K562 (cell line): ENCODE measurements around the gene KRT222. TPM values are rescaled to one million over a fixed set of nuclear protein-coding genes. Genes with fewer than 3 reads are reported as not detected.

Source experiments
- ATAC-seq: fragments of 200-7000 bp; cut with Tn5 transposase; 3 replicates; pipeline ENCODE4 v1.9.1; 2020; ENCODE audit warnings: moderate library complexity
- BruUV-seq: library from RNA; stranded (reverse); fragments of 400-500 nt; replicated peaks from 2 replicates; lab custom pipeline; 2021; lab: Mats Ljungman, UMichigan
- CTCF ChIA-PET: fragments of 300-600 bp; formaldehyde crosslinking; extraction: SDS; loops from one replicate; lab custom pipeline; 2021; ENCODE audit warnings: low intra/inter-chr PET ratio; lab: Yijun Ruan, JAX
- POLR2A ChIA-PET: fragments of 300-600, 350-650 bp; sonication (Branson Sonifier 250); formaldehyde crosslinking; extraction: SDS; loops from one replicate; lab custom pipeline; 2021; ENCODE audit warnings: antibody characterized with exemption, inconsistent platforms; lab: Yijun Ruan, JAX
- DNase-seq, 4 experiments: peaks; one replicate each; pipeline versions ENCODE4 v3.0.0 to v3.0.0-alpha.2; 2011 to 2018; ENCODE audit warnings: low spot score in 3 of 4, mixed read lengths in 3 of 4; ENCODE audit errors: extremely low read depth in 1 of 4
- FAIRE-seq: peaks from 2 replicates; lab custom pipeline; 2011; peaks lifted over from hg19 to GRCh38; lab: Jason Lieb, UNC
- H2AFZ ChIP-seq: 2 replicates; pipeline ENCODE4 v1.6.0; 2011; ENCODE audit warnings: low read depth, low read length, control low read depth, inconsistent platforms
- H3K27ac ChIP-seq: fragments of 200-600 bp; 3 replicates; pipeline ENCODE4 v1.8.0; 2011; ENCODE audit warnings: low read depth, mild to moderate bottlenecking, control low read depth, inconsistent platforms, low read length, moderate library complexity, mixed read lengths; ENCODE audit errors: extremely low read depth
- H3K27me3 ChIP-seq, 2 experiments: fragments of 300-600 bp in 1 of 2; 2 replicates in 1 of 2; 3 replicates in 1 of 2; pipeline versions ENCODE4 v1.6.0 to v1.8.0; 2011; ENCODE audit warnings: inconsistent platforms in 2 of 2, low read length in 2 of 2, mild to moderate bottlenecking in 1 of 2, mixed read lengths in 1 of 2, moderate library complexity in 1 of 2; ENCODE audit not compliant: control insufficient read depth in 2 of 2, insufficient read depth in 2 of 2
- H3K36me3 ChIP-seq: fragments of 300-600 bp; 3 replicates; pipeline ENCODE4 v1.8.0; 2011; ENCODE audit warnings: mild to moderate bottlenecking, low read length, inconsistent platforms; ENCODE audit not compliant: control insufficient read depth, insufficient read depth
- H3K4me1 ChIP-seq, 2 experiments: fragments of 200-600 bp in 1 of 2; replicated peaks in 1 of 2; 2 replicates in 1 of 2; 3 replicates in 1 of 2; pipeline versions ENCODE4 v1.5.1 to v1.8.0; 2011; ENCODE audit warnings: inconsistent platforms in 2 of 2, low read length in 2 of 2, mild to moderate bottlenecking in 1 of 2, mixed read lengths in 1 of 2, moderate library complexity in 1 of 2; ENCODE audit not compliant: control insufficient read depth in 2 of 2, insufficient read depth in 2 of 2
- H3K4me2 ChIP-seq: 2 replicates; pipeline ENCODE4 v1.6.1; 2011; ENCODE audit warnings: low read length, control low read depth, inconsistent platforms, mixed read lengths; ENCODE audit not compliant: insufficient read depth
- H3K4me3 ChIP-seq: fragments of 200-600 bp; sonication (generic), shearing (Covaris generic); 2 replicates; pipeline ENCODE4 v1.5.1; 2016; ENCODE audit warnings: control low read depth, inconsistent platforms
- H3K79me2 ChIP-seq: fragments of 200-600 bp; 3 replicates; pipeline ENCODE4 v1.8.0; 2011; ENCODE audit warnings: low read length, inconsistent platforms; ENCODE audit not compliant: control insufficient read depth, insufficient read depth
- H3K9ac ChIP-seq, 2 experiments: 2 replicates each; pipeline versions ENCODE4 v1.6.0 to v1.6.1; 2011; ENCODE audit warnings: low read depth in 2 of 2, low read length in 2 of 2, control low read depth in 1 of 2, inconsistent platforms in 1 of 2, mild to moderate bottlenecking in 1 of 2, mixed read lengths in 1 of 2; ENCODE audit not compliant: insufficient read depth in 1 of 2
- H3K9me1 ChIP-seq: one replicate; pipeline ENCODE4 v1.6.0; 2011; ENCODE audit warnings: inconsistent platforms, mild to moderate bottlenecking, low read length, moderate library complexity; ENCODE audit not compliant: control insufficient read depth, insufficient read depth
- H3K9me3 ChIP-seq: replicated peaks from 2 replicates; pipeline ENCODE4 v1.5.1; 2011; ENCODE audit warnings: low read depth, low read length, inconsistent platforms; ENCODE audit not compliant: control insufficient read depth, insufficient read depth
- H4K20me1 ChIP-seq: replicated peaks from 2 replicates; pipeline ENCODE4 v1.6.1; 2011; ENCODE audit warnings: low read length, inconsistent platforms, mixed read lengths; ENCODE audit not compliant: control insufficient read depth, insufficient read depth
- ASH1L ChIP-seq: fragments of 450-650 bp; IDR thresholded peaks from 2 replicates; pipeline ENCODE4 v1.6.1; 2018; ENCODE audit warnings: borderline replicate concordance, mild to moderate bottlenecking, low read depth; ENCODE audit not compliant: partially characterized antibody
- CSDE1 ChIP-seq, 2 experiments: fragments of 450-650 bp; IDR thresholded peaks; 2 replicates each; pipeline ENCODE4 v1.6.1; 2016; ENCODE audit warnings: mild to moderate bottlenecking in 1 of 2
- ELF1 ChIP-seq: fragments of 200-800 bp; sonication (Bioruptor generic); IDR thresholded peaks from 2 replicates; pipeline ENCODE4 v1.6.1; 2016; ENCODE audit warnings: missing genetic modification characterization, missing compliant biosample characterization
- HES1 ChIP-seq: fragments of 450-650 bp; IDR thresholded peaks from 2 replicates; pipeline ENCODE4 v1.6.1; 2016; ENCODE audit warnings: low read depth, mild to moderate bottlenecking, moderate library complexity
- POLR2AphosphoS5 ChIP-seq: IDR thresholded peaks from 2 replicates; pipeline ENCODE4 v1.6.1; 2011; ENCODE audit warnings: mild to moderate bottlenecking, low read depth, low read length, moderate library complexity; ENCODE audit not compliant: control insufficient read depth, insufficient read depth
- ZKSCAN8 ChIP-seq: fragments of 200-800 bp; sonication (Bioruptor generic); IDR thresholded peaks from 2 replicates; pipeline ENCODE4 v1.6.1; 2016; ENCODE audit warnings: missing genetic modification characterization, missing compliant biosample characterization
- ZNF12 ChIP-seq: sonication (generic); formaldehyde crosslinking; IDR thresholded peaks from 2 replicates; pipeline ENCODE4 v1.4.0; 2020; ENCODE audit warnings: mild to moderate bottlenecking, missing genetic modification reagents
- ZNF318 ChIP-seq, 2 experiments: fragments of 450-650 bp; IDR thresholded peaks; 2 replicates each; pipeline ENCODE4 v1.6.1; 2016; ENCODE audit warnings: mild to moderate bottlenecking in 2 of 2, borderline replicate concordance in 1 of 2, low read depth in 1 of 2, moderate library complexity in 1 of 2
- WGBS: fragments of 100-300 bp; shearing (Covaris generic); methylation state at CpG from one replicate; pipeline ENCODE4 v1.1.6; 2016; ENCODE audit warnings: low coverage, mixed read lengths; ENCODE audit not compliant: insufficient coverage; ENCODE audit errors: missing lambda C conversion rate; 5-methylcytosine and 5-hydroxymethylcytosine counted together
- in situ Hi-C: fragments of 300-500 bp; cut with MboI; formaldehyde crosslinking; loops from 4 replicates; pipeline ENCODE4 v1.15.0; 2018; ENCODE audit warnings: inconsistent platforms, mixed read lengths
- intact Hi-C: fragments of 100-400 bp; cut with micrococcal nuclease; formaldehyde crosslinking; loops from 2 replicates; pipeline ENCODE4 v1.14.2; 2022
- polyA plus RNA-seq, 8 experiments: library from polyadenylated mRNA; depleted of rRNA in 4 of 8; stranded (reverse) in 5 of 8; unstranded in 3 of 8; fragments of >200 nt; fragmentation: Nextera tagmentation in 2 of 8; fragmentation: Illumina TruSeq in 1 of 8; extraction: Ambion mirVana in 2 of 8; extraction: Trizol in 1 of 8; gene quantifications; 2 replicates each; pipeline versions ENCODE4 v1.2.1 to v1.2.3, GENCODE V29; 2011 to 2014; ENCODE audit warnings: inconsistent platforms in 1 of 8, missing spikeins in 1 of 8
- total RNA-seq, 7 experiments: library from RNA; depleted of rRNA in 6 of 7; stranded (reverse); fragments of >200 nt in 6 of 7; fragmentation: Illumina TruSeq in 2 of 7; extraction: Trizol in 2 of 7; gene quantifications; 2 replicates each; pipeline versions ENCODE4 v1.2.1 to v1.2.3, GENCODE V29; 2011 to 2021; ENCODE audit warnings: low replicate concordance in 1 of 7
- TF ChIP-seq, protein P1 (sequence below): IDR thresholded peaks from 2 replicates; pipeline ENCODE4 v1.6.1; 2014; ENCODE audit warnings: antibody characterized with exemption
- TF ChIP-seq, protein P2 (sequence below): fragments of 450-650 bp; IDR thresholded peaks from 2 replicates; pipeline ENCODE4 v1.6.1; 2018; ENCODE audit warnings: mild to moderate bottlenecking, low read depth; ENCODE audit not compliant: partially characterized antibody

The KRT222 gene
- total and polyA plus RNA-seq, 9 of the 15 experiments (the other 6 are each of a cell fraction or from before 2014, with no cell fraction given): 0.03 to 0.11 (median 0.05) TPM; not detected in 5

- Histone ChIP-seq H3K79me2 (no peaks in the 10 kb centered on the region), H3K36me3 (no peaks in the 10 kb centered on the region), H3K27me3 (peaks cover 27 to 38% of the 10 kb centered on the region in 2 experiments), H3K4me3 (no peak overlapping the region), H3K4me1 (no peaks in the 10 kb centered on the region), H4K20me1 (no peaks in the 10 kb centered on the region), H3K9me3 (no peaks in the 10 kb centered on the region), H3K9me1 (no peaks in the 10 kb centered on the region), H3K27ac (no peak overlapping the region), H3K4me2 (no peak overlapping the region), H3K9ac (no peak overlapping the region), H2AFZ (no peak overlapping the region)
- WGBS: 9% methylated on average over 4 of the region's 4 CpGs
- intact Hi-C loops (no loop called here), in situ Hi-C loops (no loop called here)
- POLR2A ChIA-PET: interaction anchor here (1.1 kb wide), 1 partner anchor 8 kb away, joined by 4 read pairs; no protein-coding TSS in a partner anchor
- FAIRE-seq: no peak
- no peak for ATAC-seq
- DNase-seq: no peak
- CTCF ChIA-PET: no interaction called here
- no TSS peak for BruUV-seq
- TF ChIP-seq CSDE1 (IDR thresholded peaks at IDR 0.05): no peak
- no peak for TF ChIP-seq HES1
- no peak for TF ChIP-seq ZNF318 (IDR thresholded peaks at IDR 0.05; ENCODE audit: borderline replicate concordance in 1 of 2, low read depth in 1 of 2)
- no peak for TF ChIP-seq ELF1 (tag)
- TF ChIP-seq ZNF12: no peak
- TF ChIP-seq POLR2AphosphoS5: no peak
- no peak for TF ChIP-seq ZKSCAN8 (CRISPR knock-in tag)
- no peak for TF ChIP-seq ASH1L
- TF ChIP-seq, protein P1, sequence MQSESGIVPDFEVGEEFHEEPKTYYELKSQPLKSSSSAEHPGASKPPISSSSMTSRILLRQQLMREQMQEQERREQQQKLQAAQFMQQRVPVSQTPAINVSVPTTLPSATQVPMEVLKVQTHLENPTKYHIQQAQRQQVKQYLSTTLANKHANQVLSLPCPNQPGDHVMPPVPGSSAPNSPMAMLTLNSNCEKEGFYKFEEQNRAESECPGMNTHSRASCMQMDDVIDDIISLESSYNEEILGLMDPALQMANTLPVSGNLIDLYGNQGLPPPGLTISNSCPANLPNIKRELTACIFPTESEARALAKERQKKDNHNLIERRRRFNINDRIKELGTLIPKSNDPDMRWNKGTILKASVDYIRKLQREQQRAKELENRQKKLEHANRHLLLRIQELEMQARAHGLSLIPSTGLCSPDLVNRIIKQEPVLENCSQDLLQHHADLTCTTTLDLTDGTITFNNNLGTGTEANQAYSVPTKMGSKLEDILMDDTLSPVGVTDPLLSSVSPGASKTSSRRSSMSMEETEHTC: no peak
- TF ChIP-seq, protein P2, sequence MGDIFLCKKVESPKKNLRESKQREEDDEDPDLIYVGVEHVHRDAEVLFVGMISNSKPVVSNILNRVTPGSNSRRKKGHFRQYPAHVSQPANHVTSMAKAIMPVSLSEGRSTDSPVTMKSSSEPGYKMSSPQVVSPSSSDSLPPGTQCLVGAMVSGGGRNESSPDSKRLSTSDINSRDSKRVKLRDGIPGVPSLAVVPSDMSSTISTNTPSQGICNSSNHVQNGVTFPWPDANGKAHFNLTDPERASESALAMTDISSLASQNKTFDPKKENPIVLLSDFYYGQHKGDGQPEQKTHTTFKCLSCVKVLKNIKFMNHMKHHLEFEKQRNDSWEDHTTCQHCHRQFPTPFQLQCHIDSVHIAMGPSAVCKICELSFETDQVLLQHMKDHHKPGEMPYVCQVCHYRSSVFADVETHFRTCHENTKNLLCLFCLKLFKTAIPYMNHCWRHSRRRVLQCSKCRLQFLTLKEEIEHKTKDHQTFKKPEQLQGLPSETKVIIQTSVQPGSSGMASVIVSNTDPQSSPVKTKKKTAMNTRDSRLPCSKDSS: no peak
Measured at GRCh38 chr17:40675905-40676304, 10.9 kb upstream of the KRT222 start.
